ENCODE data around the gene CR1.
"Not testable (repeated sequence)": the region's sequence is repeated elsewhere in the genome, so short reads cannot be mapped to it uniquely, and the experiment has no call there.

CR1 gene

DNA sequence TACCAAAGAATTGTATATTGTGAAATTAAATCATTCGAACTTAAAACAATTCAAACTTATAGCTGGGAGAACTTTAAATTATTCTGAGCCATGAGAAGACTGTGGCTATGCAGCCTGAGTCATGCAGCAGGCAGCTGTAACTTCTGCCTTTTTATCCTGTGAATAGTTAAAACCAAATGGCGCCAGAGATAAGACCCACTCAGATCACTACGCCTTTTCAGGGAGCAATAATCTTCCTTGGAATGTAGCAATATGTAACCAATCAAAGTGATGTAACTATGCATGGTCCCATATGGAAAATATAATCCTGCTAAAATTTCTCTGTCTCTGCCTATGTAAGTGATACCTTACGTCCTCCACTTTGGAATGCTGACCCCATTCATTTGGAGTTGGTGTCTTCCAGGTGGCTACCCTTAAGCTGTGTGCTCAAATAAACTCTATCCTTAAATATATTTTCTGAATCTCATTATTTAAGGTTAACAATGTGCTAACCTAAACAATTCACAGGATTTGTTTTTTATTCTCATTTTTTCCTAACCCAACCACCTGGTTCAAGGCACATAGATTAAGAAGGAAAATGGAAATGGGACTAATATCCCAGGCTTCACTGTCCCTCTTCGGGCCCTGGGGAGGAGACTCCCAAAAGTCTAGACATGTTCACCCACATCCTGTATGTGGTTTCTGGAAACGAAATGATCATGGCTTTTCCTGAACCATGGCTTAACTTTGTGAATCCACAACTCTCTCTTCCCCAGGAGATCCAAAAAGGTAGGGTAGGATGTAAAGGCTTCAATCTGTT lies 184.8 kb downstream of the CR1 start:
- DNase-seq: not testable (repeated sequence)

- DNase-seq: not testable (repeated sequence)
Measured at GRCh38 chr1:207682872-207683434, 187.0 kb downstream of the CR1 start.

DNA sequence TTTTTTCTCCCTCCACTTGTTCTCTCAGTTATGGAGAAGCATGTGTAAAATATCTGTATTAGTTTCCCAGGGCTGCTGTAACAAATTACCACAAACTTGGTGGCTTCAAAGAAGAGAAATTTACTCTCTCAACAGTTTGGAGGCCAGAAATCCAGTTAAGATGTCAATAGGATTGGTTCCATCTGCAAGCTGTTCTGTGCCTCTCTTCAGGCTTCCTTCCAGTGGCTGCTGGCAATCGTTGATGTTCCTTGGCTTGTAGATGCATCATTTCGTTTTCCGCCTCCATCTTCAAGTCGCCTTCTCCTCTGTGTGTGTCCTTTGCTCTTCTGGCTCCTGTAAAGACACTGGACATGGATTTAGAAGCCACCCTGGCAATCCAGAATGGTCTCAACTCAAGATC lies 194.6 kb downstream of the CR1 start:
- not testable (repeated sequence) for DNase-seq

GRCh38 chr1:207691010-207691409 lies 195.1 kb downstream of the CR1 start:
- DNase-seq: no peak
